Ovary (tissue), 9 donors: Measurements from ENCODE around the gene HOXB2. TPM values are rescaled to one million over a fixed set of nuclear protein-coding genes. Genes with fewer than 3 reads are reported as not detected.

Source experiments
- DNase-seq, 5 donors: peaks; one replicate each; pipeline ENCODE4 v3.0.0-alpha.2; 2019 to 2020
- H3K27ac ChIP-seq, 2 donors: fragments of 200-600 bp; one replicate each; pipeline versions ENCODE4 v1.5.1 to v1.8.0; 2019 to 2022
- H3K27me3 ChIP-seq: fragments of 200-600 bp; one replicate; pipeline ENCODE4 v1.8.0; 2022
- H3K36me3 ChIP-seq: fragments of 200-600 bp; sonication (generic); one replicate; pipeline ENCODE4 v1.5.1; 2019
- H3K4me1 ChIP-seq: one replicate; pipeline ENCODE4 v1.8.1; 2013; ENCODE audit warnings: mild to moderate bottlenecking, moderate library complexity; ENCODE audit not compliant: insufficient read depth
- H3K4me3 ChIP-seq: fragments of 200-600 bp; sonication (generic); one replicate; pipeline ENCODE4 v1.5.1; 2017
- H3K9me3 ChIP-seq, 2 donors: fragments of 200-600 bp in 1 of 2; sonication (generic) in 1 of 2; one replicate each; pipeline versions ENCODE4 v1.5.1 to v1.8.1; 2013 to 2019; ENCODE audit warnings: mild to moderate bottlenecking in 1 of 2, moderate library complexity in 1 of 2
- CTCF ChIP-seq, 3 donors: fragments of 450-650 bp in 2 of 3; fragments of 200-600 bp in 1 of 3; IDR thresholded peaks; one replicate each; pipeline versions ENCODE4 v1.5.1 to v1.8.0; 2016 to 2022; ENCODE audit warnings: antibody characterized with exemption in 3 of 3, mild to moderate bottlenecking in 1 of 3
- EP300 ChIP-seq: sonication (generic); formaldehyde crosslinking; IDR thresholded peaks from one replicate; pipeline ENCODE4 v1.6.1; 2017; ENCODE audit warnings: antibody characterized with exemption
- POLR2A ChIP-seq: fragments of 450-650 bp; IDR thresholded peaks from one replicate; pipeline ENCODE4 v1.6.1; 2017; ENCODE audit warnings: antibody characterized with exemption, mild to moderate bottlenecking, moderate library complexity
- WGBS, 3 donors: extraction: QIAGEN DNeasy Blood & Tissue Kit in 1 of 3; methylation state at CpG; one replicate each; pipeline versions ENCODE4 v1.1.5 to v1.1.7; 2013 to 2017; 5-methylcytosine and 5-hydroxymethylcytosine counted together
- intact Hi-C, 4 donors: fragments of 100-400 bp; cut with DNase I; formaldehyde crosslinking; loops; one replicate each; pipeline versions ENCODE4 v1.11.0 to v1.15.1; 2022 to 2023
- polyA plus RNA-seq, 2 donors: library from polyadenylated mRNA; stranded (reverse); fragments of 200-250 nt in 1 of 2; fragments of 350-450 nt in 1 of 2; fragmentation: Illumina TruSeq in 1 of 2; extraction: RNeasy Lipid Tissue Mini Kit (QIAGEN cat#74804) in 1 of 2; gene quantifications; one replicate each; pipeline ENCODE4 v1.2.3, GENCODE V29; 2013 to 2014
- total RNA-seq, 7 donors: library from RNA; depleted of rRNA in 2 of 7; stranded (reverse); fragments of >200 nt in 2 of 7; fragmentation: NEBNext Ultra II Directional in 3 of 7; extraction: Animal tissue kit (Norgen Biotek cat#: 25700) in 3 of 7; gene quantifications; one replicate each; pipeline versions ENCODE4 v1.1.0 to v1.2.4, GENCODE V29; 2016 to 2023
- donor health status: DM: no; HTN: no; CAD: no; lungs with moderate emphysema.
- donor health status: DM: no; HTN: no; CAD: no.
- donor health status: Bipolar disorder and iron deficiency.
- donor health status: DM: yes; HTN: yes; CAD: no.
- donor health status: DM: no; HTN: no; CAD: no.
- donor health status: DM: yes; HTN: yes; CAD: no.

HOXB2 gene
- total and polyA plus RNA-seq, 9 donors: 1.2 to 24.5 (median 7.0) TPM

- 40 to 68% (median 43%) methylated on average over 5 of the region's 5 CpGs for WGBS, 3 donors
- H3K4me1 ChIP-seq: no peaks in the 10 kb centered on the region
- H3K27ac ChIP-seq: no peak overlapping the region
These were observed 18.0 kb upstream of the HOXB2 start for GRCh38 chr17:48562934-48563333.

GRCh38 chr17:48561884-48562810 is 17.2 kb upstream of the HOXB2 start:
- Histone ChIP-seq H3K36me3 (no peaks in the 10 kb centered on the region), H3K4me1 (no peaks in the 10 kb centered on the region), H3K4me3 (no peak overlapping the region), H3K9me3 (no peaks in the 10 kb centered on the region), H3K27me3 (no peaks in the 10 kb centered on the region), H3K27ac (no peak overlapping the region)
- intact Hi-C loops: no loop called here
- no peak for DNase-seq
- TF ChIP-seq CTCF (IDR thresholded peaks at IDR 0.05) (no peak), POLR2A (no peak), EP300 (no peak)
- WGBS, 3 donors: 43 to 75% (median 48%) methylated on average over 15 of the region's 15 CpGs

More at GRCh38 chr17:48562934-48563333, 18.0 kb upstream of the HOXB2 start:
- Histone ChIP-seq H3K4me3 (no peak overlapping the region), H3K9me3 (no peaks in the 10 kb centered on the region), H3K27me3 (no peaks in the 10 kb centered on the region), H3K36me3 (no peaks in the 10 kb centered on the region)
- intact Hi-C loops: no loop called here
- TF ChIP-seq POLR2A (no peak), CTCF (IDR thresholded peaks at IDR 0.05) (no peak)
- DNase-seq: no peak

- Histone ChIP-seq H3K36me3 (no peaks in the 10 kb centered on the region), H3K4me3 (no peak overlapping the region)
These were observed 15.2 kb upstream of the HOXB2 start for GRCh38 chr17:48559840-48560817.

More at GRCh38 chr17:48559840-48560817, 15.2 kb upstream of the HOXB2 start:
- intact Hi-C loops: no loop called here
- H3K4me1 ChIP-seq: no peaks in the 10 kb centered on the region
- TF ChIP-seq EP300: no peak
- no peak for TF ChIP-seq CTCF (IDR thresholded peaks at IDR 0.05)
- TF ChIP-seq POLR2A: no peak
- no peaks in the 10 kb centered on the region for H3K27me3 ChIP-seq
- DNase-seq: no peak
- 41 to 62% (median 46%) methylated on average over 14 of the region's 14 CpGs for WGBS, 3 donors
- no peaks in the 10 kb centered on the region for H3K9me3 ChIP-seq
- no peak overlapping the region for H3K27ac ChIP-seq
